Activated naive CD4-positive, alpha-beta T cell treated with anti-CD3 and anti-CD28 coated beads, Interleukin-2, amount 50 U/mL, for 24 hours (primary cell): ENCODE measurements around the gene CACNA1E.

Experiments used
- H3K27ac Mint-ChIP-seq: one replicate; pipeline ENCODE4 v1.8.0; 2021; ENCODE audit warnings: mild to moderate bottlenecking, mixed read lengths
- H3K27me3 Mint-ChIP-seq: one replicate; pipeline ENCODE4 v1.8.0; 2021; ENCODE audit warnings: mixed read lengths
- H3K36me3 Mint-ChIP-seq: one replicate; pipeline ENCODE4 v1.8.0; 2021; ENCODE audit warnings: mixed read lengths
- H3K4me1 Mint-ChIP-seq: one replicate; pipeline ENCODE4 v1.8.0; 2021; ENCODE audit warnings: mixed read lengths
- H3K4me3 Mint-ChIP-seq: one replicate; pipeline ENCODE4 v1.8.0; 2021; ENCODE audit warnings: mild to moderate bottlenecking, mixed read lengths
- H3K9me3 Mint-ChIP-seq: one replicate; pipeline ENCODE4 v1.8.0; 2021; ENCODE audit warnings: mixed read lengths

CACNA1E gene

DNA sequence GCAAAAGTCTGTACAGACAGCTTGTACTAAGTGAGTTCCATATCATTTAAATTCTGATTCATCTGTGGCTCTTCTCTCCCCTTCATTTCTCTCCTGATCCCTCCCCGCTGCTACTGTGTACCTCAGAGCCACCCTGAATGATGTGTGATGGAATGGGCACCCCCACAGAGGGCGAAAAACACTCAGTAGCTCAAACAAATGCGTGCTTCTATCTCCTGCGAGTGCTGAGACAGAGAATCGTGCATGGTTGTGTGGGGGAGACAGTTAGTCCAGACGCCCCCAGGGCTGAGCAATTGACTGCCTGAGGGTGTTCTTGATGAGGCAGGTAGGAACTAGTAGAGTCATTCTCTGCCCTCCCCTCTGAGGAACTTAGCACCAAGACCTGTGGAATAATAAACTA is 308.4 kb downstream of the CACNA1E start:
- Mint-ChIP-seq H3K27ac (no peak overlapping the region), H3K9me3 (no peaks in the 10 kb centered on the region), H3K4me3 (no peak overlapping the region), H3K4me1 (no peaks in the 10 kb centered on the region), H3K36me3 (no peaks in the 10 kb centered on the region), H3K27me3 (peaks cover 6% of the 10 kb centered on the region)

DNA sequence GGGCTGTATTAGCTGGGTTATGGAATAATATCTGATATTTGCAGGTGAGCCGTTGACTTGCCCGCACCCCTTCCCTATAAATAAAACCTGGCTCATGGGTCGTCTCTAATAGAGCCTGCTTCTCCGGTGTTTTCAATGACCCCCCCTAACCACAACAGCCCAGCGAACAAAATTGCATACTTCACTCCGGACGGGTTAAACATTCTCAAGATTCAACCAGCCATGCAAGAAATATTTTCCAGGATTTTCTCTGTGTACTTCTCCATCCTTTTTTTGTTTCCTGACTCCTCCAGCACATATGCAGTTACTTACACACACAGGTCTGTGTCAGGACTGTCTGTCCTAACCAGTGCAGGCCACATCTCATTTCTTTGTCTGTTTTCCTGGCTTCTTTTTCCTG is 310.5 kb downstream of the CACNA1E start:
- Mint-ChIP-seq H3K36me3 (no peaks in the 10 kb centered on the region), H3K27ac (no peak overlapping the region), H3K4me1 (no peaks in the 10 kb centered on the region), H3K27me3 (peaks cover 7% of the 10 kb centered on the region), H3K4me3 (no peak overlapping the region), H3K9me3 (no peaks in the 10 kb centered on the region)

DNA sequence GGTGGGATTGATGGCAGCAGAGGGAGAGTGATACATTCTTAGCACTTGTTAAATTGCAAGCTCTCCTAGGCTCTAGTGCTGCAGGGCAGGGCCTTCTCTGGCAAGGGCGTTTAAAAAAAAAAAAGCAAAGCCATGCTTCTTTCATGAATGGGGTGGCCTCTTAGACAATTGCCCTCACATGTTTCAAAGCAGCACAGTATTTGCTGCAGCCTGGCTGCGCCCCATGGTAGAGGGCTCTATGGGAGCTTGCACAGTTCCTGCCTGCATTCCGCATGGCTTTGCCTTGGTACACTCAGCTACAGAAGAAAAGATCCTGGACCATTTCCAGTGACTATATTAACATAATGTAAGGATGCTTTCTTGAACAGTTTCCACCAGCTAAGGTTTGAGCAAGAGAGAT is 311.0 kb downstream of the CACNA1E start:
- no peak overlapping the region for H3K4me3 Mint-ChIP-seq
- H3K27ac Mint-ChIP-seq: no peak overlapping the region
- no peaks in the 10 kb centered on the region for H3K9me3 Mint-ChIP-seq
- no peaks in the 10 kb centered on the region for H3K4me1 Mint-ChIP-seq
- H3K27me3 Mint-ChIP-seq: peaks cover 9% of the 10 kb centered on the region
- H3K36me3 Mint-ChIP-seq: no peaks in the 10 kb centered on the region

DNA sequence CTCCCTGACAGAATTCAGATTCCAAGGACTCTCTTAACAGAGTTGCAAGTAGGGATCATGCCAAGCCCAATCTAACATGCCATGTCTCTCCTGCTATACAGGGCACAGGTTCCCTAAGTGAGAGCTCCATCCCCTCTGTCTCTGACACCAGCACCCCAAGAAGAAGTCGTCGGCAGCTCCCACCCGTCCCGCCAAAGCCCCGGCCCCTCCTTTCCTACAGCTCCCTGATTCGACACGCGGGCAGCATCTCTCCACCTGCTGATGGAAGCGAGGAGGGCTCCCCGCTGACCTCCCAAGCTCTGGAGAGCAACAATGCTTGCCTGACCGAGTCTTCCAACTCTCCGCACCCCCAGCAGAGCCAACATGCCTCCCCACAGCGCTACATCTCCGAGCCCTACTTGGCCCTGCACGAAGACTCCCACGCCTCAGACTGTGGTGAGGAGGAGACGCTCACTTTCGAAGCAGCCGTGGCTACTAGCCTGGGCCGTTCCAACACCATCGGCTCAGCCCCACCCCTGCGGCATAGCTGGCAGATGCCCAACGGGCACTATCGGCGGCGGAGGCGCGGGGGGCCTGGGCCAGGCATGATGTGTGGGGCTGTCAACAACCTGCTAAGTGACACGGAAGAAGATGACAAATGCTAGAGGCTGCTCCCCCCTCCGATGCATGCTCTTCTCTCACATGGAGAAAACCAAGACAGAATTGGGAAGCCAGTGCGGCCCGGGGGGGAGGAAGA is 315.0 kb downstream of the CACNA1E start:
- Mint-ChIP-seq H3K27ac (no peak overlapping the region), H3K36me3 (no peaks in the 10 kb centered on the region), H3K4me3 (no peak overlapping the region), H3K9me3 (no peaks in the 10 kb centered on the region), H3K27me3 (peaks cover 7% of the 10 kb centered on the region), H3K4me1 (no peaks in the 10 kb centered on the region)

DNA sequence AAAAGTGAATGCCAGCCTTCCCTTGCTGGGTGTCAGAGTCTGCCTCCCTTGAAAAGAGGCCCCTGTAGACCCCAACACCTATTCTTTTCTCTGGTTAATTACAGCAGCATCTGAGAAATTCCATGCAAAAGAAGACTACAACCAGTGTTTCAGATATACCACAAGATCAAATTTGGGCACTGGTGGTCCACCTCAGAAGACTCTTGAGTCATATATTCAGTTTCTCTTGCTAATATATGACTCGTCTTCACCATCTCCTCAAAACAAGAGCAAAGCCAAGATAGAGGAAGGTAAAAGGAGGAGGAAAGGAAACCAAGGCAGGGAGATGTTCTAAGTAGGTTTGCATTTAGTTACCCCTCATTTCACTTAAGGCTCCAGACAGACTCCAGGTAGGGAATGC is 318.3 kb downstream of the CACNA1E start:
- no peak overlapping the region for H3K27ac Mint-ChIP-seq
- no peaks in the 10 kb centered on the region for H3K4me1 Mint-ChIP-seq
- H3K27me3 Mint-ChIP-seq: peaks cover 4% of the 10 kb centered on the region
- H3K36me3 Mint-ChIP-seq: no peaks in the 10 kb centered on the region
- H3K9me3 Mint-ChIP-seq: no peaks in the 10 kb centered on the region
- no peak overlapping the region for H3K4me3 Mint-ChIP-seq

DNA sequence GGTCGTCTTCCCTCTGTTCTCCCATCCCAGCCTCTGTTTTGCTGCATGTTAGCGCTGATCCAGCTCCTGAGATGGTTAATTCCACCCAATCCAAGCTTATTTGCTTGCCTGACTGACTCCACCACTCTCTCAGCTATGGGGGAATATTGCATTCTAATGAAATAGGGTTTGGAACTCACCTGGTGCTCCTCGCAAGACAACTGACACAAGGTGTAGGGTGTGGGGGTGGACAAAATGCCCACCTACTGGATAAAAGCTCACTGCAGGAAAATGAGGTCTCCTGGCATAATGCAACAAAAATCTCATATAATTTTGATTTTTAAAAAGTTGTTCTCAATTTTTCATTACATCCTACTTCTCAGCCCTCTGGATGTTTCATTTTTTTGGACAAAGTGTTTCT is 319.1 kb downstream of the CACNA1E start:
- Mint-ChIP-seq H3K9me3 (no peaks in the 10 kb centered on the region), H3K27me3 (peaks cover 4% of the 10 kb centered on the region), H3K27ac (no peak overlapping the region), H3K36me3 (no peaks in the 10 kb centered on the region), H3K4me1 (no peaks in the 10 kb centered on the region), H3K4me3 (no peak overlapping the region)

DNA sequence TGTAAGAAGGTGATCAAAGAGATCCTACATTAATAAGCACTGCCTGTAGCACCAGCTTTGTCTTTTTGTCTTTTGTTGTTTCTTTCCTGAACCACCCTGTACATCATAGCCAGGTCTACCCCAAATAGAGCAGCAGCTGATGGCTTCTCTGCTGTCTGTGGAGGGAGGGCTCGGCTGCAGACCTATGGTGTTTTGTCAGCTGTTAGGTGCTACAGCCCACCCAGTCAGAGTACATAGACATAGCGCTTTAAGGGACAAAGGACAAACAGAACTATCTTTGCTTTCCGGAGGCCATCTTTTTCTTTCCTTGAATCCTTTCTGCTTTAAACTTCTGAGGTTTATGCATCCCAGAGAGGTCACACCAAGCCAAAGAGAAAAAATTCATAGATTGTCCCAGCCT is 320.1 kb downstream of the CACNA1E start:
- no peak overlapping the region for H3K4me3 Mint-ChIP-seq
- no peaks in the 10 kb centered on the region for H3K9me3 Mint-ChIP-seq
- peaks cover 2% of the 10 kb centered on the region for H3K27me3 Mint-ChIP-seq
- H3K27ac Mint-ChIP-seq: no peak overlapping the region
- H3K36me3 Mint-ChIP-seq: no peaks in the 10 kb centered on the region
- no peaks in the 10 kb centered on the region for H3K4me1 Mint-ChIP-seq

DNA sequence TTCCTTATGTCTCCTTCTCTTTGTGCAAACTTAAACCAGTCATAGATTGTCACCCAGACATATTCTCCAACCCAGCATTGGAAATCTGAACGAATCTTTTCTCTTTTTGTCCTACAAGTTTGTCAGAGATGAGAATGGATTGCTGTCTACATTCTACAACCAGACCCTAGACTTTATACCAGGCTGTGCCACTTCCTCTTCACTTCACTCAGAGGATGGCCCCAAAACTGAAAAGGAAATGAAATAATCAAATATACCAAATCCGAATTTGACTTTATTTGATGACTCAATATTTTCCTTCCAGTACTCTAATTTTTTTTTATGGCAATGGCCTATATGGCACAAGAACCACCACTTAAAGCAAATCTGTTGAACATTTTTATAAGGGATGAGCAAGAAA is 321.7 kb downstream of the CACNA1E start:
- Mint-ChIP-seq H3K36me3 (no peaks in the 10 kb centered on the region), H3K27ac (no peak overlapping the region), H3K4me3 (no peak overlapping the region), H3K4me1 (no peaks in the 10 kb centered on the region), H3K9me3 (no peaks in the 10 kb centered on the region), H3K27me3 (no peaks in the 10 kb centered on the region)

DNA sequence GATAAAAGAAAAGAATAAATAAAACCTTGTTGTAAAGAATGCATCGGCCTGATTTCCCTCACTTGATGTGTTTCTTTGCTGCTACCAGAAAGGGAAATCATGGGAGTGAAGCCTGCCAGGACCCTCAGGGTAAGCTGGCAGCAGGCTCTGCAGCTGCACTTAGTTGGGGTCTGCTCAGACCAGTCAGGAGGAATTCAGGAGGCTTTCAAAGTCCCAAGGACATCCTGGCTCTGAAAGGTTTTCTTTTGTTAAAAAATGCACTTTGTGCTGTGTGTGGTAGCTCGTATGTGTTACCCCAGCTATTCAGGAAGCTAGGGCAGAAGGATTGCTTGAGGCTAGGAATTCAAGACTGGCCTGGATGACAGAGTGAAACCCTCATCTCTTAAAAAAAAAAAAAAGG is 323.4 kb downstream of the CACNA1E start:
- Mint-ChIP-seq H3K36me3 (no peaks in the 10 kb centered on the region), H3K4me3 (no peak overlapping the region), H3K4me1 (no peaks in the 10 kb centered on the region), H3K27me3 (no peaks in the 10 kb centered on the region), H3K9me3 (no peaks in the 10 kb centered on the region), H3K27ac (no peak overlapping the region)

DNA sequence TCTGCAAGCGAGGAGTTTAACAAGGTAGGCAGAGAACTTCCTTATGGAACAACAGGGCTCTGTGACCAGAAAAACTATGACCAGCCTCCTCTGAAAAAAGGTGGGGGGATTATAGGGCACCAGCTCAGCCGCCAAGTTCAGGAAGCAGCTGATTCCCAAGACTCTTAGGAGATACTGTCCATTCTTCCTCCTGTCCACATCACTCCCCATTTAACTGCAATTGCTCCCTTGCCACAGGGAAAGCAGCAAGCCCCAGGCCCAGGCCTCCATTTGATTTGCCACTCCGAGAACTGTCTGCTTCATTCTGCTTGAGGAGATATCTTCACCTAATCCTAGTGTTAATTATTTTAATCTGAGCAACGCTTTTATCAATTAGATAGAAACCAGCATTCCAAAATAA is 323.9 kb downstream of the CACNA1E start:
- Mint-ChIP-seq H3K9me3 (no peaks in the 10 kb centered on the region), H3K27me3 (no peaks in the 10 kb centered on the region), H3K4me3 (no peak overlapping the region), H3K27ac (no peak overlapping the region), H3K36me3 (no peaks in the 10 kb centered on the region), H3K4me1 (no peaks in the 10 kb centered on the region)

DNA sequence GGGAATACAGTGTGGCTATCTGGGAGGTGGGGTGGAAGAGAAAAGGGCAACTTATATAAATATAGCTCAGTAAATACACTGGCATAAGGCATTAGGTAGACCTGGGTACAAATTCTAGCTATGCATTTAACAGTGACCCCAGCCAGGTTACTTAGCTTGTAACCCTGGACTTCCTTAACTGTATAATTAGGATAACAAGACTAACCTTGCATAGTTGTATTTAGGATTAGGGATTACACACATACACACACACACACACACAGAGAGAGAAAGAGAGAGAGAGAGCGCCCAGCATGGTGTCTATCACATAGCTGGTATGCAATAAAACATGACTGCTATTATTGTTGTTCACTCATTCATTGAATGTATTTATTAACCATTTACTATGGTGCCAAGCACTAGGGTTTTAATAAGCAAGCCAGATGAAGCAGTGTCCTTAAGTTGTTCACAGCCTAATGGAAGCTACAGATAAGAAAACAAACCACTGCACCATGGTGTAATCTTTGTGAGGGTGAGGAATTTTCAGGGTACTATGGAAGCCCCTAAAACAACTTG is 326.8 kb downstream of the CACNA1E start:
- Mint-ChIP-seq H3K9me3 (no peaks in the 10 kb centered on the region), H3K4me1 (no peaks in the 10 kb centered on the region), H3K27ac (no peak overlapping the region), H3K4me3 (no peak overlapping the region), H3K36me3 (no peaks in the 10 kb centered on the region), H3K27me3 (no peaks in the 10 kb centered on the region)

DNA sequence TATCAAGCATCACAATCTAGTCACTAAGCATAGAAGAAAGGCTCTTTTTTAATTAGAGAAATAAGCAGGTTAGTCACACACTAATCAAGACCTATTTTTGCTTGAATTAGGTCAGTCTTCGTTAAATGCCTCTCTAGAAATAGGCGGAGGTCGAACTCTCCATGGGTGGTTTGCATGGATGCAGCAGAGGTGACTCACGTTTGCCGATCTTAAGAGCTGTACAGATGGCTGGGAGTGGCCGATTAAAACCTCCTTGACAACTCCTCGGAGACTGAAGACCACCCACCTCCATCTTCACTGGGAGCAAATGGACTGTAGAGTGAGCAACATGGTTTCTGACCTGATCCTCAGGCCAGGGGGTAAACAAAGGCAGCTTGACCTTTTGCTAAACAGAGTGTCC is 328.9 kb downstream of the CACNA1E start:
- no peaks in the 10 kb centered on the region for H3K36me3 Mint-ChIP-seq
- no peak overlapping the region for H3K4me3 Mint-ChIP-seq
- no peaks in the 10 kb centered on the region for H3K27me3 Mint-ChIP-seq
- no peaks in the 10 kb centered on the region for H3K9me3 Mint-ChIP-seq
- H3K4me1 Mint-ChIP-seq: no peaks in the 10 kb centered on the region
- no peak overlapping the region for H3K27ac Mint-ChIP-seq

DNA sequence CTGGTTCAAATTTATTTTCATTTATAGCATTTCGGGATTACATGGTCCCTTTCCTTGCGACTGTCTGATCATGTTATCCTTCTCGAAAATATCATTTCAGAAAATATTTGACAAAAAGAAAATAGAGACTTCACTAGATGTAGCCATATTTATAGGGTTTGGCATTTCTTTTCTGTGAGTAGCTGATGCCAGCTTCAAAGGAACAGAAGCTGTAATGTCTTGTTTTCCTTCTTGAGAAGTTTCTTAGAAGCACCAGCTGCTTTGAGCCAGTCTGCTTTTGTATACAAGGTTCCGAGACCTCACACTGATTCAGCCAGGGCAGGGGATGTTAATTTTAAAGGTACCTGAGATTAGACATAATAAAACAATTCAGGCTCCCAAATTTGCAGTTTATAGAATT is 329.9 kb downstream of the CACNA1E start:
- no peaks in the 10 kb centered on the region for H3K4me1 Mint-ChIP-seq
- H3K27ac Mint-ChIP-seq: no peak overlapping the region
- H3K27me3 Mint-ChIP-seq: no peaks in the 10 kb centered on the region
- H3K9me3 Mint-ChIP-seq: no peaks in the 10 kb centered on the region
- H3K36me3 Mint-ChIP-seq: no peaks in the 10 kb centered on the region
- H3K4me3 Mint-ChIP-seq: no peak overlapping the region

DNA sequence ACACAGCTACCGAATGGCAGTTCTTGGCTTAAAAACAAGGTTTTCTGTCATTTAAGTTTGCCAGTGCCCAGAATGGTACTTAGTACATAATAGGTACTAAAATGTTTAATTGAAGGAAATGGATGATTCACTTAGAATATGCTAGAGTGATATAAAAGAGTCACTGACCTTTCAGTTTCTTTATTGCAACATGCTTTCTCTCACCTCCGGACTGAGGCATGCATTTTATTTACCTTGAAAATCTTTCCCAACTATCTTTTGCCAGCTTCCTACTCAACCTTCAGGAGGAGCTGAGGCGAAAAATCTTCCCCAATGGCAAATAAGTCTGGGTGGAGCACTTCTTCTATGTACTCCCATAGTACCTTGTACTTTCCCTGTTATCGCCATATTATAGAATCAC is 333.3 kb downstream of the CACNA1E start:
- Mint-ChIP-seq H3K27me3 (peaks cover 3% of the 10 kb centered on the region), H3K4me3 (no peak overlapping the region), H3K27ac (no peak overlapping the region), H3K36me3 (no peaks in the 10 kb centered on the region), H3K9me3 (no peaks in the 10 kb centered on the region), H3K4me1 (no peaks in the 10 kb centered on the region)

DNA sequence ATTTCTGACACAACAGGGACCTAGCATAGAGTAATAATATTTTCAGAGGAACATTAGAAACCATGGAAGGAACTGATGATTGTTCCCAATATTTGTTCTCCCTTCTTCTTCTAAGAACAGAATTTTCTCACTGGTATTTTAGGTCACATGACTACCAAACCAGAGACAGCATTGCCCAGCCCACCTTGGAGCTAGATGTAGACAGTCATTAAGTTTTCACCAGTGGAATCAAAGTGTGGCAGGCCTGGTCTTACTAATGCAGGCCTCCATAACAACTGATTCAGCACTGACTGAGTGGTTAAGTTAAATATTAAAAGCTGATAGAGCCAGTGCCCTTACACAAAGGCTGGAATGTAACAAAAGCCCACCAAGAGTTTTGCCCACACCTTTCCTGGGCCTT is 333.8 kb downstream of the CACNA1E start:
- H3K4me3 Mint-ChIP-seq: no peak overlapping the region
- H3K27me3 Mint-ChIP-seq: peaks cover 6% of the 10 kb centered on the region

DNA sequence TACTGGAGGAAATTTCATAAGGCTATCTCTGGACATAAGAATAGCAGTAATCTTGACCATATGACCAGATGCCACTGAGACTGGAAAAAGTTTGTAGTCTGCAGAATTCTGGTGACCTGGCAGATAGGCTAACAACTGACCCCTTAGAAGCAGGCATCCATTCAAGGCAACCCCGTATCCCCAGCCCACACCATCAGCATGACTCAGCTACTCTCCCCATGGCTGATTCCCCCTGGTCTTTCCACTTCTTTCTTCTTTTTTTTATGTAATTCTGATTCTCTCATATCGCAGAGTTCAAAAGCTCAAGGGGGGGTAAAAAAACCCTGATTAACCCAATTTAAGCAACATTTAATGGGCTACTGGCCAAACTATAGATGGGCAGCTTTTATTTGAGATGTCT is 335.1 kb downstream of the CACNA1E start:
- peaks cover 10% of the 10 kb centered on the region for H3K27me3 Mint-ChIP-seq
- no peaks in the 10 kb centered on the region for H3K36me3 Mint-ChIP-seq
- H3K4me3 Mint-ChIP-seq: no peak overlapping the region
- H3K4me1 Mint-ChIP-seq: no peaks in the 10 kb centered on the region
- H3K27ac Mint-ChIP-seq: no peak overlapping the region
- H3K9me3 Mint-ChIP-seq: peaks cover 3% of the 10 kb centered on the region

More for the DNA sequence above, 333.8 kb downstream of the CACNA1E start:
- Mint-ChIP-seq H3K9me3 (no peaks in the 10 kb centered on the region), H3K27ac (no peak overlapping the region), H3K36me3 (no peaks in the 10 kb centered on the region), H3K4me1 (no peaks in the 10 kb centered on the region)

DNA sequence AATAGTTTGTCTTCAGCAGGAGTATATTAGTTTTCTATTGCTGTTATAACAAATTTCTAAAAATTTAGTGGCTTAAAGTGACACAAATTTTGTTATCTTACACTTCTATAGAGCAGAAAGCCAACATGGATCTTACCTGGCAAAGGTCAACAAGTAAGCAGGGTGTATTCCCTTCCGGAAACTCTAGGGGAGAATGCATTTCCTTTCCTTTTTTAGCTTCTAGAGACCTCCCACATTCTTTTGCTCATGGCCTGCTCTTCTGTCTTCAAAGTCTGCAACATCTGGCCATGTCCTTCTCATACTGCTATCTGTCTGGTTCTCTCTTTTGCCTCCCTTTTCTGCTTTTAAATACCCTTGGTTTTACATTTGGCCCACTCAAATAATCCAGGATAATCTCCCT is 335.6 kb downstream of the CACNA1E start:
- Mint-ChIP-seq H3K4me3 (no peak overlapping the region), H3K27ac (no peak overlapping the region), H3K4me1 (no peaks in the 10 kb centered on the region), H3K36me3 (no peaks in the 10 kb centered on the region), H3K27me3 (peaks cover 11% of the 10 kb centered on the region), H3K9me3 (peaks cover 5% of the 10 kb centered on the region)
